ENCODE results near the gene LMO1. TPM values are rescaled to one million over a fixed set of nuclear protein-coding genes. Genes with fewer than 3 reads are reported as not detected.

The LMO1 gene
- polyA plus RNA-seq, 1 donor (not counting 4 experiments of a cell fraction or from before 2014, with no cell fraction given) = 0.08 TPM

- TF ChIP-seq CTCF (optimal IDR thresholded peaks at IDR 0.05 in 1 of 3, IDR thresholded peaks at IDR 0.05 in 1 of 3, conservative IDR thresholded peaks at IDR 0.05 in 1 of 3; ENCODE audit: extremely low read depth in 1 of 3, insufficient read depth in 2 of 3, low read length in 3 of 3) = no peak
- no peak for TF ChIP-seq EZH2 (IDR thresholded peaks at IDR 0.05; ENCODE audit: low read length)
These were observed 64.0 kb downstream of the LMO1 start for GRCh38 chr11:8199676-8200075.

GRCh38 chr11:8196749-8197148 lies 66.9 kb downstream of the LMO1 start:
- Histone ChIP-seq H3K36me3 (ENCODE audit: control insufficient read depth in 2 of 2, extremely low read depth in 1 of 2, insufficient read depth in 2 of 2, low read length in 2 of 2) (no peaks in the 10 kb centered on the region), H3K9me3 (ENCODE audit: control insufficient read depth, low read depth, low read length) (no peaks in the 10 kb centered on the region), H4K20me1 (ENCODE audit: control insufficient read depth, extremely low read depth, insufficient read depth, low read length) (no peaks in the 10 kb centered on the region), H3K27ac (ENCODE audit: control insufficient read depth, insufficient read depth, low read length) (no peak overlapping the region), H3K4me2 (ENCODE audit: control insufficient read depth, extremely low read depth, insufficient read depth, low read depth, low read length) (no peak overlapping the region), H3K9ac (ENCODE audit: control insufficient read depth, extremely low read depth, insufficient read depth, low read length) (no peak overlapping the region), H3K4me1 (ENCODE audit: control insufficient read depth, extremely low read depth, insufficient read depth, low read length) (no peaks in the 10 kb centered on the region), H3K27me3 (ENCODE audit: control insufficient read depth, extremely low read depth, insufficient read depth, low read length) (peaks cover 6% of the 10 kb centered on the region), H3K79me2 (ENCODE audit: control insufficient read depth, insufficient read depth, low read length) (no peaks in the 10 kb centered on the region), H3K4me3 (ENCODE audit: control insufficient read depth in 2 of 3, extremely low read depth in 1 of 3, insufficient read depth in 2 of 3, low read depth in 1 of 3, low read length in 3 of 3) (no peak overlapping the region), H2AFZ (ENCODE audit: control insufficient read depth, low read length) (no peak overlapping the region), H3K9me1 (ENCODE audit: control insufficient read depth, extremely low read depth, insufficient read depth, low read length) (no peaks in the 10 kb centered on the region)
- DNase-seq (ENCODE audit: low read depth, low spot score) (no peak), FAIRE-seq (no peak)
- TF ChIP-seq EZH2 (IDR thresholded peaks at IDR 0.05; ENCODE audit: low read length) (no peak), CTCF (optimal IDR thresholded peaks at IDR 0.05 in 1 of 3, IDR thresholded peaks at IDR 0.05 in 1 of 3, conservative IDR thresholded peaks at IDR 0.05 in 1 of 3; ENCODE audit: extremely low read depth in 1 of 3, insufficient read depth in 2 of 3, low read length in 3 of 3) (no peak)
- dilution Hi-C loops (cut with MboI; ENCODE audit: extremely low pct_ligation_motif_present, low sequenced_read_pairs) = no loop called here

More at GRCh38 chr11:8199676-8200075, 64.0 kb downstream of the LMO1 start:
- H3K79me2 ChIP-seq (ENCODE audit: control insufficient read depth, insufficient read depth, low read length) = no peaks in the 10 kb centered on the region
- H2AFZ ChIP-seq (ENCODE audit: control insufficient read depth, low read length) = no peak overlapping the region
- FAIRE-seq (no peak), DNase-seq (ENCODE audit: low read depth, low spot score) (no peak)
- dilution Hi-C loops (cut with MboI; ENCODE audit: extremely low pct_ligation_motif_present, low sequenced_read_pairs) = loop anchor here (25.0 kb wide), 1 partner anchor 363 kb away; no protein-coding TSS in a partner anchor
- H3K4me2 ChIP-seq (ENCODE audit: control insufficient read depth, extremely low read depth, insufficient read depth, low read depth, low read length) = no peak overlapping the region
- peaks cover 3% of the 10 kb centered on the region for H3K27me3 ChIP-seq (ENCODE audit: control insufficient read depth, extremely low read depth, insufficient read depth, low read length)
- no peaks in the 10 kb centered on the region for H3K9me3 ChIP-seq (ENCODE audit: control insufficient read depth, low read depth, low read length)
- H3K36me3 ChIP-seq (ENCODE audit: control insufficient read depth in 2 of 2, extremely low read depth in 1 of 2, insufficient read depth in 2 of 2, low read length in 2 of 2) = no peaks in the 10 kb centered on the region
- H3K4me1 ChIP-seq (ENCODE audit: control insufficient read depth, extremely low read depth, insufficient read depth, low read length) = no peaks in the 10 kb centered on the region
- H4K20me1 ChIP-seq (ENCODE audit: control insufficient read depth, extremely low read depth, insufficient read depth, low read length) = no peaks in the 10 kb centered on the region
- H3K27ac ChIP-seq (ENCODE audit: control insufficient read depth, insufficient read depth, low read length) = no peak overlapping the region
- no peaks in the 10 kb centered on the region for H3K9me1 ChIP-seq (ENCODE audit: control insufficient read depth, extremely low read depth, insufficient read depth, low read length)
- no peak overlapping the region for H3K9ac ChIP-seq (ENCODE audit: control insufficient read depth, extremely low read depth, insufficient read depth, low read length)
- no peak overlapping the region for H3K4me3 ChIP-seq (ENCODE audit: control insufficient read depth in 2 of 3, extremely low read depth in 1 of 3, insufficient read depth in 2 of 3, low read depth in 1 of 3, low read length in 3 of 3)

All from keratinocyte (primary cell).